NCI-H2171 (cell line): ENCODE results near the gene P2RX6.
A peak's percentile ranks its signal among the peaks of the same experiment; 100 is the strongest.
"Not testable (repeated sequence)": the region's sequence is repeated elsewhere in the genome, so short reads cannot be mapped to it uniquely, and the experiment has no call there.

ENCODE experiments used
- DNase-seq: peaks from one replicate; lab custom pipeline; 2025; lab: John Stamatoyannopoulos, UW

P2RX6 gene

GRCh38 chr22:21031545-21032036, 16.6 kb downstream of the P2RX6 start:
- no peak for DNase-seq

- DNase-seq: no peak
Measured at GRCh38 chr22:21032037-21032867, 17.3 kb downstream of the P2RX6 start, which contains the start of gene SLC7A4. Gene SLC7A4, minus strand, starts transcription at chr22:21032561. Its CDS starts 749 bp downstream, at chr22:21031812.

- DNase-seq: no peak
Measured at GRCh38 chr22:21032868-21033688, 18.1 kb downstream of the P2RX6 start.

DNA sequence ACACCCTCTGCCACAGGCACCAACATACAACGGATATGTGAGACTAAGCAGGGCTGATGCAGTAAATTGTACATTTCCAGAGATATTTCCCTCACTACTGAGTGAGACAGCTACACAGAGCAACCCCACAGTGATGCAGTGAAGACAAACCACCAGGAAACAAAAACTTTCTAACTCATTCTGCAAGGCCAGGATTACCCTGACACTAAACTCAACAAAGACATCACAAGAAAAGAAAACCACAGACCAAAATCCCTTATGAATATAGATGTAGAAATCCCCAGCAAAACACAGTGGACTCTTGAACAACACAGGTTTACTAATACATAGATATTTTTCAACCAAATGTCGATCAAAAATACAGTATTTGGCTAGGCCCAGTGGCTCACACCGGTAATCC, 18.9 kb downstream of the P2RX6 start:
- no peak for DNase-seq

DNA sequence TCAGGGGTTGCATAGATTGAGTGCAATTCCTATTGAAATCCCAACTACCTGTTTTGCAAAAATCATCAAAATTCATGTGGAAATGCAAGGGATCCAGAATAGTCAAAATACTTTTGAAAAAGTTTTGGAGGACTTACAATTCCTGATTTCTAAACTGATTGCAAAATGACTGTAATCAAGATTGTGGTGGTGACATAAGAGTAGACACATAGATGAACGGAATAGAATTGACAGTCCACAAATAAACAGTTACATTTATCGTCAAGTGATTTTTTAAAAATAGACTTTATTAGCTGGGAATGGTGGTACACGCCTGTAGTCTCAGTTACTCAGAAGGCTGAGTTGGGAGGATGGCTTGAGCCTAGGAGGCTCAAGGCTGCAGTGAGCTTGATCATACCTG, 20.0 kb downstream of the P2RX6 start:
- no peak for DNase-seq

DNA sequence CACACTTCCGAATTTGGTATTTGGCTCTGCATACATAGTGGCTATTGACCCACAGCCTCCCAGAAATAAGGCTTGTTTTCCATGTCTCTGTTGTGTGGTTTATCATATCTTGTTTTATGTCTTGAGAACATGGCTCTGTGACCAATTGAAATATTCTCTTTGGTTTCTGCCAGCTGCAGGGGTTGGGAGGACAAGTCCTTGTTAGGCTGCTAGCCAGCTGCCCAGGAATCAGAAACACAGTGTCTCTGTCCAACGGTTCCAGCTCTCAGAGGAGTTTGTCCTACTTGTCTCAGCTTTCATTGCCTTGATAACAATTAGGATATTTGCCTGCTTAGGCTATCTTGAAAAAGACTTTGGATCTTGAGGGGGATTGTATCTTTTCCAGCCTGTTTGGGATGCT, 23.4 kb downstream of the P2RX6 start:
- no peak for DNase-seq

- DNase-seq: not testable (repeated sequence)
Measured at GRCh38 chr22:21039158-21039557, 24.2 kb downstream of the P2RX6 start.

DNA sequence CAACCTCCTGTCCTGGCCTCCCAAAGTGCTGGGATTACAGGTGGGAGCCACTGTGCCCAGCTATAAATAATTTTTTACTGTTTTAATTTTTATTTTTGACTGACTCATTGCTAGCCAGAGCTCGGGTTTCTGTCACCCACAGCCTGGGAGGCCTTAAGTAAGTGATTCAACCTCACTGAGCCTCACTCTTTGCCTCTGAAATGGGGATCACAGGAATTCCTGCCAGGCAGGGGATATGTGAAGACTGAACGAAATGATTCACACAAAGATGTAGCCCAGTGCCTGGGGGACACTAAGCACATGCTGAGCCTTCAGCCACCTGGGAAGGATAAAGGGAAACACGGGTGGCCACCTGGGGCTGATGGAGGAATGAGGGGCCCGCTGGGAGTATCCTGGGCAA, 27.0 kb downstream of the P2RX6 start:
- DNase-seq: no peak

DNA sequence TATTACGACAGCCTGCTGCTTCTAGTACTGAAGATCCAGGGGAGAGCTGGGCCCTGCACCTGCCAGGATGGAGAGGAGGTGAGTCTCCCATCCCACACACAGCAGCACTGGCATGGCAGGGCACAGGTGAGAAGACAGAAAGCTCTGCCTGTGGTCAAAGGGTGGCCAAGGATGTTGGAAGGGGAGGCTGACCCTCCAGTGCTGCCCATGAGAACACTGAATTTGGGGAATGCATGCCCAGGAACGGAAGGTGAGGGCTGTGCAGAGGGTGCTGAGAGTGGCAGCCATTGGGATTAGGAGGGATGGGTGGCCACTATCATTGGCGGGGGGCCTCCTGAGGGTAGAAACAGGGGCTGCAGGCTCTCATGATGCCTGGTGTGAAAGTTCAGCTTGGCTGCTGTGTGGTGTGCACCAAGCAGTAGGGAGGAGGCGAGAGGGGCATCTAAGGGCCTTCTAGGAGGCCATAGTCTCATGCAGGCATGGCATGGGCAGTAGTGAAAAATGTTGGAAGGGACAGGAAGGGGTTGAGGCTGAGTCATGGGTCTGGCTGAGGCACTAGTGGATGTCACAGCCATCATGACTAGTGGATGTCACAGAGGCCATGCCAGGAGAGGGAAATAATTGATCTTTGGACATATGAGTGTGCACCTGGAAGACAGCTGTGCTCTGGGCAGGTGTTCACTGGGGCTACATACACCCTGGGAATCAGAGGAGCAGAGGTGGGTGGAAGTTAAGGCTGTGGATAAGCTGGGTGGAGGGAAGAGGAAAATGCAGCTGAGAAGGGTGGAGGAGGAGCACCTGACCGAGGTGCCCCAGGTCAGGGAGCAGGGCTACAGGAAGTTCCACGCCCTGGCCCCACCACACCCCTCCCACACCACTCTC, 28.3 kb downstream of the P2RX6 start:
- no peak for DNase-seq

- DNase-seq: no peak
Measured at GRCh38 chr22:21043860-21044535, 29.0 kb downstream of the P2RX6 start.

DNA sequence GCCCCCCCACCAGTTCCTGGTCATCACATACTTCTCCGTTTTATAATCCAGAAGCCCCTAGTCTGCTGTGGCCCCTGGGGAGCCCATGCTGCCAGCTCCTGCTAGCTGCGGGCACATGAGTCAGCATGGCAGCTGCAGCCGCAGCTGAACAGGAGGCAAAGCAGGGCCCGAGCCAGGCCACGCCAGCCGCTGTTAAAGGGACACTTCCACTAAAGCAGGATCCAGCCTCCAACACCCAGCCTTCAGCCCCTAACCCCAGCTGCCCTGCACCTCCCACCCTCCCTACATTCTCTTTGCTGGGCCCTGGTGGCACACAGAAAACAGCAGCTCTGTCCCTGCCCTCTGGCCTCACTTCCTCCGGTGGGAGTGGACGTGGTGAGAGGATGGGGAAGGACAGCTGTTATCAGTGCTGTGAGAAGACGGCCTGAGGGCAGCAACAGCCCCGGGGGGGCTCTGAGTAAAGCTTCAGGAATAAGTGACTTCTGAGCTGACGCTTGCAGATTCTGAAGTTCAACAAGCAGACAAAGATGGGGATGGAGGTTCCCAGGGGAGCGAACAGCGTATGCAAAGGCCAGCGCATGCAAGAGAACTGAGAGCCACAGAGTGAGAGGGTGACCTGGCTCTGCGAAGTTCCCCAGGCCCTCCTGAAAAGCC, 30.1 kb downstream of the P2RX6 start:
- DNase-seq: peak; percentile 20

DNA sequence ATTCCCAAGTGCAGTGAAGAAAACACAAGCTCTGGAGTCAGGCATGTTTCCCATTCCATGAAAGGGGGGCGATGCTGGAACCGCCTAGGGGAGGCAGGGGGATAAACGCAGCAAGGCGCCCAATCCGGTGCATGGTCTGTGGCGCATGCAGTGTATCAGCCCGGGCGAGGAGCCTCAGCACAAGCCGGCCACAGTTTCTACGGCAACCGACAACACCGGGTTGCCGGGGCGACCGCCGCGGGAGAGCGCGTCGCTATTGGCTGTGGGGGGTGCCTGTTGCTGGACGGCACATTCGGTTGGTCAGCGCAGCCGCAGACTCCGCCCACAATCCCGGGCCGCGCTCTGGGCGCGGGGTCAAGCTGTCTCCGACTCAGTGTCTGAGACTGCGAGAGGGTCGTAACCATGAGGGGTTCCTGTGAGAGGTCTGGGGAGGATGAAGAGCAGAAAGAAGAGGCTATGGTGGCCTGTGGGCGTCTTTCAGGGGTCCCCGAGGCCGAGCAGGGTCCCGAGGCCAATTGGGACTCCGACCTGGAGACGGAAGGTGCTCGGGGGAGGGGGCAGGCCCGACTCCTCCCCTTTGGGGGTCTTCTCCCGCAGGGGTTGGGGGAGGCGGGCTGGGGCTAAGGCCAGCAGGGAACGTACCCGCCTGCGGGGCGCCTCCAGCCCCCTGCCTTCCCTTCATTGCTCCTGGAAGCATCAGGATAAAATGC, 30.8 kb downstream of the P2RX6 start, which contains the start of gene LRRC74B:
Gene LRRC74B, plus strand, starts transcription at position 362 of the 710 bp plus-strand sequence. Its CDS starts 41 bp downstream, at position 403.
- peak; percentile 86 for DNase-seq

- DNase-seq: no peak
Measured at GRCh38 chr22:21047035-21047661, 32.2 kb downstream of the P2RX6 start.

GRCh38 chr22:21047730-21048129, 32.8 kb downstream of the P2RX6 start:
- peak; percentile 50 for DNase-seq

DNA sequence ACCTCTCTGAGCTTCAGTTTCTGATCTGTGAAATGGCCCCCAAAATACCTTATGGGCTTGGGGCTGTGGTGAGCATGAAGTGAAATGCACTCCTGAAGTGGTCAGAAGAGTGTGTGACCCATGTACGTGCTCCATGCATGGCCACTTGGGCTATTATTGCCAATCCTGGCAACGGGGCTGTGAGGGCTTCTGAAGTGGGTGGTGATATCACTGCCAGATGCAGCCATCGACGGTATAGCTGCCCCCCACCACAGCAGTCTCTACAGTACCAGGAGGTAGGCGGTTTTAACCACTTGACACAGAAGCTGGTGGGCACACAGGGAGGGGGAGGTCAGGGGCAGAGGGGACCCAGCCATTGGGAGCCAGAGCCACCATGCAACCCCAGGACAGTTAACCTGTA, 33.5 kb downstream of the P2RX6 start:
- not testable (repeated sequence) for DNase-seq

DNA sequence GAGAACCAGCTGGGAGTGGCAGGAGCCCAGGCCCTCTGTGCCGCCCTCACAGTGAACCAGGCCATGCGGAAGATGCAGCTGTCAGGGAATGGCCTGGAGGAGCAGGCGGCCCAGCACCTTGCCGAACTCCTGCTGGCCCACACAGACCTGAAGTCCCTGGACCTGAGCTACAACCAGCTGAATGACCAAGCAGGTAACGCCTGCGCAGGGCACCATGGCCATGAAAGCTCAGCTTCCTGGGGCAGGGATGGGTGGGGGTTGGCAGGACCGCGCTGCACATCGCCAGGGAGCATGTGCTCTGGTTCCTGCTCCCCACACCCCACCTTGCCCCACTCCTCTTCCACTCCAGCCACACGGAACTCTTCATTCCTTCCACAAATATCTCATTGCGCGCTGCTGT, 34.0 kb downstream of the P2RX6 start:
- DNase-seq: not testable (repeated sequence)

DNA sequence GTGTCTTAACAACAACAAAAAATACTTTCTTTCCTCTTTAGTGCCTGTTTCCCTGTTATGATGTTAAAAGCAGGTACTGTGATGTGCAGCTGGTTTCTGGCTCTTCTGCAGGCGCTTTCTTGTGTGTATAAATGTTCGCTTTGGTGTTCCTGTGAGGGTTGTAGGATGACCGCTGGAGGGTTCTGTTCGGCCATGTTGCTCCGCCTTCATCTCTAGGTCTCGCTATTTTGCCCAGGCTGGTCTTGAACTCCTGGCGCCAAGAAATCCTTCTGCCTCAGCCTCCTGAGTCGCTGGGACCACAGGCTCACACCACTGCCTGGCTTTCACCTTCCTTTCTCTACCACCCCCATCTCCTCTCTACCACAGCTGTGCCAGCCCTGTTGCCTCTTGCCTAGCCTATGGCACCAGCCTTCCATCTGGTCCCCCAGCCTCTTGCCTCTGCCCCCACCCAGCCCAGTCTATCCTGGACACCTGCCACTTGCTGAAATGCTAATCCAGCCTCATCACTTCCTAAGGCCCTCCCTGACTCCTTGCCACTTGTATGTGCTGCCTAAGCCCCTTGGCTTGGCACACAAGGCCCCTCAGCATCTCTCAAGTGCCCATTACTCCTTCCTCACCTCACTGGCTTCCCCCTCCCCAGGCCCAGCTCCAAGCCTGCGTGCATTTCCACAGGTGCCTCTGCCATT, 36.3 kb downstream of the P2RX6 start:
- DNase-seq: peak; percentile 65

- DNase-seq: no peak
Measured at GRCh38 chr22:21051831-21052400, 37.0 kb downstream of the P2RX6 start.
